GM23248 (cell line): ENCODE data around the gene NCAPD2. TPM values are rescaled to one million over a fixed set of nuclear protein-coding genes. Genes with fewer than 3 reads are reported as not detected.
A peak's percentile ranks its signal among the peaks of the same experiment; 100 is the strongest.
"Not testable (repeated sequence)": the region's sequence is repeated elsewhere in the genome, so short reads cannot be mapped to it uniquely, and the experiment has no call there.

Experiments used
- DNase-seq: peaks from one replicate; pipeline ENCODE4 v3.0.0-alpha.2; 2015
- H2AFZ ChIP-seq: fragments of 200-600 bp; sonication (generic); 2 replicates; pipeline ENCODE4 v1.6.1; 2016; ENCODE audit warnings: antibody characterized with exemption
- H3F3A ChIP-seq: fragments of 200-600 bp; sonication (generic); 2 replicates; pipeline ENCODE4 v1.6.1; 2016; ENCODE audit warnings: mild to moderate bottlenecking, antibody characterized with exemption, mixed run types; ENCODE audit not compliant: insufficient read depth
- H3K27ac ChIP-seq: fragments of 200-600 bp; sonication (generic); 2 replicates; pipeline ENCODE4 v1.5.1; 2016; ENCODE audit warnings: mild to moderate bottlenecking
- H3K27me3 ChIP-seq: fragments of 200-600 bp; sonication (generic); replicated peaks from 2 replicates; pipeline ENCODE4 v1.6.1; 2016; ENCODE audit warnings: mild to moderate bottlenecking; ENCODE audit not compliant: insufficient read depth
- H3K36me3 ChIP-seq: fragments of 200-600 bp; sonication (generic); 2 replicates; pipeline ENCODE4 v1.6.1; 2016; ENCODE audit warnings: low read depth, mild to moderate bottlenecking
- H3K4me1 ChIP-seq: fragments of 200-600 bp; sonication (generic); 2 replicates; pipeline ENCODE4 v1.6.1; 2016; ENCODE audit warnings: mild to moderate bottlenecking; ENCODE audit not compliant: insufficient read depth
- H3K4me2 ChIP-seq: fragments of 200-600 bp; sonication (generic); one replicate; pipeline ENCODE4 v1.6.1; 2016; ENCODE audit warnings: mild to moderate bottlenecking; ENCODE audit not compliant: unreplicated experiment
- H3K4me3 ChIP-seq: fragments of 200-600 bp; sonication (generic); 2 replicates; pipeline ENCODE4 v1.5.1; 2016; ENCODE audit warnings: mild to moderate bottlenecking
- H3K79me2 ChIP-seq: fragments of 200-600 bp; sonication (generic); 2 replicates; pipeline ENCODE4 v1.6.1; 2016; ENCODE audit warnings: mild to moderate bottlenecking; ENCODE audit not compliant: insufficient read depth
- H3K9ac ChIP-seq: fragments of 200-600 bp; sonication (generic); 2 replicates; pipeline ENCODE4 v1.6.1; 2016; ENCODE audit warnings: mild to moderate bottlenecking
- H3K9me2 ChIP-seq: fragments of 200-600 bp; sonication (generic); 2 replicates; pipeline ENCODE4 v1.6.1; 2016; ENCODE audit warnings: mixed run types, mild to moderate bottlenecking, moderate library complexity; ENCODE audit not compliant: insufficient read depth
- H3K9me3 ChIP-seq: fragments of 200-600 bp; sonication (generic); one replicate; pipeline ENCODE4 v1.6.1; 2017; ENCODE audit warnings: low read depth
- H4K20me1 ChIP-seq: fragments of 200-600 bp; sonication (generic); 2 replicates; pipeline ENCODE4 v1.6.0; 2016; ENCODE audit not compliant: insufficient read depth
- EZH2 ChIP-seq: fragments of 200-600 bp; sonication (generic); IDR thresholded peaks from 2 replicates; pipeline ENCODE4 v1.6.1; 2018; ENCODE audit warnings: antibody characterized with exemption, mild to moderate bottlenecking; ENCODE audit not compliant: insufficient read depth, poor library complexity, severe bottlenecking
- EZH2phosphoT487 ChIP-seq: fragments of 200-600 bp; sonication (generic); IDR thresholded peaks from 2 replicates; pipeline ENCODE4 v1.6.1; 2018; ENCODE audit warnings: antibody characterized with exemption, moderate library complexity, mild to moderate bottlenecking, low read depth; ENCODE audit not compliant: insufficient read depth
- WGBS, 2 experiments: methylation state at CpG; one replicate each; pipeline ENCODE4 v1.1.6; 2015 to 2017; ENCODE audit warnings: low lambda C conversion rate in 2 of 2, low coverage in 1 of 2; ENCODE audit errors: missing lambda C conversion rate in 2 of 2; 5-methylcytosine and 5-hydroxymethylcytosine counted together
- in situ Hi-C: fragments of 300-500 bp; cut with MboI; formaldehyde crosslinking; loops from 2 replicates; pipeline ENCODE4 v1.15.0; 2020
- polyA plus RNA-seq: library from polyadenylated mRNA; unstranded; fragments of >200 nt; fragmentation: Nextera tagmentation; extraction: Ambion mirVana; gene quantifications from 2 replicates; pipeline ENCODE4 v1.2.1, GENCODE V29; 2016
- total RNA-seq: library from RNA; depleted of rRNA; stranded (reverse); fragments of >200 nt; shearing (Covaris generic); gene quantifications from 2 replicates; pipeline ENCODE4 v1.2.3, GENCODE V29; 2014

NCAPD2 gene
- total and polyA plus RNA-seq, 2 experiments from 2014 or later = 15.5 to 26.3 TPM

DNA sequence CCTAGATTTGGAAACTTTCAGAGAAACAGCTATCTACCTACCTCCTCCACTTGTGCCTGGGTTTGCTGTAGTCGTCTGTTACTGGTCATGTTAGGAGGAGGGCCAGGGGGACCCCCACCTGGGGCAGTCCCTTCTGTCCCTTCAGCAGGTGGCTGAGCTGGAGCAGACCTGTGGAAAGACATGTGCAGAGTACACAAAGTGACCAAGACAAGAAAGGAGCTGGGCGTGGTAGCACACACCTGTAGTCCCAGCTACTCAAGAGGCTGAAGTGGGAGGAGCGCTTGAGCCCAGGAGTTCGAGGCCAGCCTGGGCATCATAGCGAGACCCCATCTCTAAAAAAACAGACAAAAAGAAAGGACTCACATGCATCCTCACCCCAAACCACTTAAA lies 27.7 kb upstream of the NCAPD2 start:
- H3K4me3 ChIP-seq = no peak overlapping the region
- no peaks in the 10 kb centered on the region for H4K20me1 ChIP-seq
- no peaks in the 10 kb centered on the region for H3K9me2 ChIP-seq
- no peak overlapping the region for H3K27ac ChIP-seq
- no peaks in the 10 kb centered on the region for H3K27me3 ChIP-seq
- H2AFZ ChIP-seq = no peak overlapping the region
- H3K4me1 ChIP-seq = peaks cover 17% of the 10 kb centered on the region
- TF ChIP-seq EZH2 = no peak
- no peak for TF ChIP-seq EZH2phosphoT487
- in situ Hi-C loops = no loop called here
- peaks cover 15% of the 10 kb centered on the region for H3F3A ChIP-seq
- H3K9me3 ChIP-seq = no peaks in the 10 kb centered on the region
- peaks cover 15% of the 10 kb centered on the region for H3K36me3 ChIP-seq
- DNase-seq = no peak
- no peak overlapping the region for H3K9ac ChIP-seq
- 96 to 97% methylated on average over 5 of the region's 5 CpGs for WGBS, 2 experiments
- H3K79me2 ChIP-seq = peaks cover 45% of the 10 kb centered on the region
- H3K4me2 ChIP-seq = no peak overlapping the region

GRCh38 chr12:6466751-6467150 lies 27.2 kb upstream of the NCAPD2 start:
- peaks cover 45% of the 10 kb centered on the region for H3K79me2 ChIP-seq
- WGBS, 2 experiments = 82 to 90% methylated on average over 4 of the region's 4 CpGs

GRCh38 chr12:6467571-6468282 lies 26.2 kb upstream of the NCAPD2 start:
- Histone ChIP-seq H3F3A (peaks cover 27% of the 10 kb centered on the region), H3K4me1 (peaks cover 24% of the 10 kb centered on the region), H3K36me3 (peaks cover 15% of the 10 kb centered on the region), H3K4me2 (peak overlapping the region; percentile 92), H3K79me2 (peaks cover 45% of the 10 kb centered on the region), H3K4me3 (0 out of 2 replicates have a peak overlapping the region, but pooled peaks have one; percentile 82)
- H3K27me3 ChIP-seq, in situ Hi-C loops, H3K9ac ChIP-seq, H4K20me1 ChIP-seq, H2AFZ ChIP-seq, H3K9me2 ChIP-seq, H3K9me3 ChIP-seq, H3K27ac ChIP-seq, DNase-seq: not testable (repeated sequence)
- 82 to 91% methylated on average over 9 of the region's 9 CpGs for WGBS, 2 experiments

More at GRCh38 chr12:6466751-6467150, 27.2 kb upstream of the NCAPD2 start:
- H3K27ac ChIP-seq, DNase-seq, in situ Hi-C loops, H3K9me3 ChIP-seq, H4K20me1 ChIP-seq, H3K9me2 ChIP-seq, H3K27me3 ChIP-seq, H2AFZ ChIP-seq, H3K4me3 ChIP-seq, H3K4me2 ChIP-seq, H3K9ac ChIP-seq: not testable (repeated sequence)
- peaks cover 15% of the 10 kb centered on the region for H3K36me3 ChIP-seq
- H3K4me1 ChIP-seq = peaks cover 23% of the 10 kb centered on the region
- peaks cover 21% of the 10 kb centered on the region for H3F3A ChIP-seq

GRCh38 chr12:6468283-6468575 lies 25.7 kb upstream of the NCAPD2 start:
- Histone ChIP-seq H3K4me3 (peak overlapping the region; percentile 82), H3K27ac (peak overlapping the region; percentile 17; the same call in 1 of the 2 replicates), H3K9me3 (no peaks in the 10 kb centered on the region), H3F3A (peaks cover 27% of the 10 kb centered on the region), H3K9me2 (no peaks in the 10 kb centered on the region), H4K20me1 (no peaks in the 10 kb centered on the region), H3K4me2 (peak overlapping the region; percentile 92), H3K4me1 (peaks cover 24% of the 10 kb centered on the region), H3K79me2 (peaks cover 45% of the 10 kb centered on the region), H3K9ac (no peak overlapping the region), H3K36me3 (peaks cover 15% of the 10 kb centered on the region), H3K27me3 (no peaks in the 10 kb centered on the region), H2AFZ (no peak overlapping the region)
- no peak for TF ChIP-seq EZH2phosphoT487
- TF ChIP-seq EZH2 = no peak
- DNase-seq = peak; percentile 79
- in situ Hi-C loops = no loop called here

DNA sequence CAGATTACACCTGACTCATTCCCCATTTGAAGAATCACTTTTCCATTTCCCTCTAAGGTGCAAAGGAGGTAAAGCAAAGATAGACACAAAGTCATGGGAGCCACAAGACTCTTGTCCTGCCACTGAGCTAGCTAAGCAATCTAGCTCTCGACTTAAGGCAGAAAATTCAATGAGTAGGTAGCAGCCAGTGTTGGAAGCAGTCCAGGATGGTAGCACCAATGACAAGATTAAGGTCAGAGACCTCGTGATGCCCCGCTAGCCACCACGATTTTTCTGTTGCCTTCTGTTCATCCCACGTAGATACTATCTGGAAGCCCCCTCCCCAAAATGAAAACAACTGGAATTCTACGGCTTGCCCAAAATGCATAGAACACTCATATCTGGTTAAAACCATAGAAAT lies 24.8 kb upstream of the NCAPD2 start:
- H2AFZ ChIP-seq = no peak overlapping the region
- in situ Hi-C loops = no loop called here
- DNase-seq = no peak
- H3K9me2 ChIP-seq = no peaks in the 10 kb centered on the region
- no peaks in the 10 kb centered on the region for H4K20me1 ChIP-seq
- no peak for TF ChIP-seq EZH2
- peaks cover 24% of the 10 kb centered on the region for H3K4me1 ChIP-seq
- H3K9ac ChIP-seq = peak overlapping the region; percentile 86
- peak overlapping the region; percentile 82 for H3K4me3 ChIP-seq
- peak overlapping the region; percentile 92 for H3K4me2 ChIP-seq
- H3K27ac ChIP-seq = peak overlapping the region; percentile 84
- 73 to 81% methylated on average over 6 of the region's 6 CpGs for WGBS, 2 experiments
- H3K9me3 ChIP-seq = no peaks in the 10 kb centered on the region
- H3K79me2 ChIP-seq = peaks cover 45% of the 10 kb centered on the region
- peaks cover 11% of the 10 kb centered on the region; the same call in 1 of the 2 replicates for H3K36me3 ChIP-seq
- H3F3A ChIP-seq = peaks cover 27% of the 10 kb centered on the region
- no peaks in the 10 kb centered on the region for H3K27me3 ChIP-seq
